Measurements from ENCODE around the gene CAPS. TPM values are rescaled to one million over a fixed set of nuclear protein-coding genes. Genes with fewer than 3 reads are reported as not detected.

The CAPS gene
- total RNA-seq, 1 experiment from 2014 or later: 5.3 TPM

GRCh38 chr19:5953680-5954213 is 39.7 kb downstream of the CAPS start:
- TF ChIP-seq ZNF671 (CRISPR knock-in tag; IDR thresholded peaks at IDR 0.05) (no peak), ZNF317 (CRISPR knock-in tag; IDR thresholded peaks at IDR 0.05; ENCODE audit: borderline replicate concordance, low read depth) (no peak), SP1 (CRISPR knock-in tag; conservative IDR thresholded peaks at IDR 0.05) (no peak), ZNF416 (CRISPR knock-in tag; IDR thresholded peaks at IDR 0.05) (no peak), USF2 (CRISPR knock-in tag; IDR thresholded peaks at IDR 0.05) (no peak), ZNF121 (CRISPR knock-in tag; IDR thresholded peaks at IDR 0.05) (no peak), ERG (CRISPR knock-in tag; IDR thresholded peaks at IDR 0.05) (no peak), KAT7 (CRISPR knock-in tag; IDR thresholded peaks at IDR 0.05; ENCODE audit: borderline replicate concordance) (no peak), ZNF512 (CRISPR knock-in tag; IDR thresholded peaks at IDR 0.05; ENCODE audit: borderline replicate concordance) (no peak), CBFB (CRISPR knock-in tag; IDR thresholded peaks at IDR 0.05; ENCODE audit: low read depth) (no peak), FOXP4 (CRISPR knock-in tag; IDR thresholded peaks at IDR 0.05) (no peak), JUN (CRISPR knock-in tag; IDR thresholded peaks at IDR 0.05) (no peak), AFF4 (CRISPR knock-in tag; IDR thresholded peaks at IDR 0.05; ENCODE audit: borderline replicate concordance) (no peak), PRDM15 (CRISPR knock-in tag; IDR thresholded peaks at IDR 0.05) (no peak), ESRRA (CRISPR knock-in tag; IDR thresholded peaks at IDR 0.05; ENCODE audit: borderline replicate concordance) (no peak), NR2C2 (CRISPR knock-in tag; IDR thresholded peaks at IDR 0.05) (no peak), TEAD4 (CRISPR knock-in tag; IDR thresholded peaks at IDR 0.05) (no peak)
- H3K27me3 Mint-ChIP-seq (ENCODE audit: low read depth): no peaks in the 10 kb centered on the region; the same call in 1 of the 2 replicates
- no peaks in the 10 kb centered on the region for H3K36me3 Mint-ChIP-seq
- ATAC-seq (no peak), DNase-seq (ENCODE audit: low spot score) (no peak)
- H3K27ac Mint-ChIP-seq: peak overlapping the region; percentile 88
- H3K4me1 Mint-ChIP-seq: peaks cover 95% of the 10 kb centered on the region
- peak overlapping the region; percentile 22; the same call in 1 of the 2 replicates for H3K4me3 Mint-ChIP-seq
- ChIA-PET CTCF (interaction anchor here (0.9 to 9.0 kb wide), 5 partner anchors 14 to 150 kb away, joined by 4 to 95 read pairs (median 10); no protein-coding TSS in a partner anchor), POLR2A (no interaction called here)
- H3K9me3 Mint-ChIP-seq: no peaks in the 10 kb centered on the region
